Peyer's patch (tissue), 4 donors: ENCODE results near the gene CCDC154.
"Not testable (repeated sequence)": the region's sequence is repeated elsewhere in the genome, so short reads cannot be mapped to it uniquely, and the experiment has no call there.

ENCODE experiments used
- CTCF ChIP-seq, 6 experiments: fragments of 450-650 bp in 4 of 6; fragments of 200-600 bp in 2 of 6; sonication (generic) in 1 of 6; IDR thresholded peaks; one replicate each; pipeline ENCODE4 v1.5.1; 2017 to 2019; ENCODE audit warnings: antibody characterized with exemption in 6 of 6, mild to moderate bottlenecking in 3 of 6, moderate library complexity in 1 of 6
- POLR2A ChIP-seq, 2 donors: fragments of 450-650 bp; IDR thresholded peaks; one replicate each; pipeline ENCODE4 v1.5.1; 2017; ENCODE audit warnings: antibody characterized with exemption in 2 of 2, mild to moderate bottlenecking in 2 of 2, moderate library complexity in 2 of 2

GRCh38 chr16:1469141-1469540, 24.8 kb upstream of the CCDC154 start:
- TF ChIP-seq POLR2A, CTCF (IDR thresholded peaks at IDR 0.05): not testable (repeated sequence)
